HL-60 (cell line): ENCODE measurements around the gene RNF152.

Experiments used
- DNase-seq, 2 experiments: peaks; one replicate each; pipeline ENCODE4 v3.0.0-alpha.2; 2010 to 2020; ENCODE audit warnings: low read depth in 1 of 2, low spot score in 1 of 2
- H3K27ac ChIP-seq: fragments of 250-450 bp; sonication (Bioruptor Pico); replicated peaks from 2 replicates; pipeline ENCODE4 v1.5.1; 2020; ENCODE audit warnings: mild to moderate bottlenecking, moderate library complexity
- H3K27me3 ChIP-seq: fragments of 250-450 bp; sonication (Bioruptor Pico); 2 replicates; pipeline ENCODE4 v1.5.1; 2021; ENCODE audit warnings: mild to moderate bottlenecking, moderate library complexity; ENCODE audit not compliant: insufficient read depth, poor library complexity, severe bottlenecking
- H3K4me3 ChIP-seq: replicated peaks from 2 replicates; pipeline ENCODE4 v1.5.1; 2011; ENCODE audit warnings: mild to moderate bottlenecking, control low read depth, low read length; ENCODE audit not compliant: insufficient read depth
- CTCF ChIP-seq: IDR thresholded peaks from one replicate; pipeline ENCODE4 v1.5.1; 2011; ENCODE audit warnings: low read length, control low read depth, inconsistent platforms; ENCODE audit not compliant: insufficient read depth
- GABPA ChIP-seq: IDR thresholded peaks from 2 replicates; pipeline ENCODE4 v1.6.1; 2012; ENCODE audit warnings: low read depth
- POLR2AphosphoS5 ChIP-seq: IDR thresholded peaks from 2 replicates; pipeline ENCODE4 v1.6.1; 2012; ENCODE audit warnings: low read depth
- REST ChIP-seq: IDR thresholded peaks from 2 replicates; pipeline ENCODE4 v1.6.1; 2012; ENCODE audit warnings: low read depth; ENCODE audit not compliant: insufficient replicate concordance
- SPI1 ChIP-seq: IDR thresholded peaks from 2 replicates; pipeline ENCODE4 v1.6.1; 2012; ENCODE audit warnings: low read depth, mild to moderate bottlenecking, borderline replicate concordance

RNF152 gene

GRCh38 chr18:61859113-61859512 lies 33.7 kb downstream of the RNF152 start:
- no peak for DNase-seq
- TF ChIP-seq POLR2AphosphoS5 (no peak), CTCF (no peak)
- Histone ChIP-seq H3K27ac (no peak overlapping the region), H3K4me3 (no peak overlapping the region), H3K27me3 (no peaks in the 10 kb centered on the region)

GRCh38 chr18:61856678-61857077 lies 36.1 kb downstream of the RNF152 start:
- no peak for DNase-seq
- TF ChIP-seq CTCF (no peak), SPI1 (no peak), GABPA (no peak), REST (no peak), POLR2AphosphoS5 (no peak)
- Histone ChIP-seq H3K27me3 (no peaks in the 10 kb centered on the region), H3K27ac (no peak overlapping the region), H3K4me3 (no peak overlapping the region)

- no peak overlapping the region for H3K27ac ChIP-seq
- TF ChIP-seq POLR2AphosphoS5, result no peak
- TF ChIP-seq CTCF, result no peak
- TF ChIP-seq SPI1, result no peak
- no peak for TF ChIP-seq REST
- TF ChIP-seq GABPA, result no peak
- no peak overlapping the region for H3K4me3 ChIP-seq
- DNase-seq, result no peak
- H3K27me3 ChIP-seq, result no peaks in the 10 kb centered on the region
These were observed 37.1 kb downstream of the RNF152 start for GRCh38 chr18:61855449-61856378.
